ENCODE measurements around the gene RNF150.

RNF150 gene

DNA sequence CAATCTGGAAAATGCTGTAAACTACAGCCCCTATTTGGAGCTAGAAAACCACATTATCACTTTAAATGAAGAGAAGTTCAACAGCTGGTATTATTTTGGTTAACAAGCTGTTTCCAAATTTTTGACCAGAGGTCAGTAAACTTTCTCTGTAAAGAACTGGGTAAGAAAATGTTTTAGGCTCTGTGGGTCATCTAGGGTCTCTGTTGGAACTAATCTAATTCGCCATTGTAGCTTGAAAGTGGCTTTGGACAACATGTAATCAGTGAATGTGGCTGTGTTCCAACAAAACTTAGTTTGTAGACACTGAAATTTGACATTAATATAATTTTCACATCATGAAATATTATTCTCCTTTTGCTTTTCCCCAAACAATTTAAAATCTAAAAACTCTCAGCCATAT is 25.8 kb upstream of the RNF150 start:
- DNase-seq (ENCODE audit: low read depth in 1 of 2, low spot score in 1 of 2): no peak
- H3K27ac ChIP-seq (replicated peaks): no peak overlapping the region
- H3K27me3 ChIP-seq (ENCODE audit: insufficient read depth, poor library complexity, severe bottlenecking): no peaks in the 10 kb centered on the region
- H3K4me3 ChIP-seq (replicated peaks; ENCODE audit: insufficient read depth, low read length): no peak overlapping the region
- no peak for TF ChIP-seq SPI1 (IDR thresholded peaks at IDR 0.05; ENCODE audit: borderline replicate concordance, low read depth)
- TF ChIP-seq, protein P1, sequence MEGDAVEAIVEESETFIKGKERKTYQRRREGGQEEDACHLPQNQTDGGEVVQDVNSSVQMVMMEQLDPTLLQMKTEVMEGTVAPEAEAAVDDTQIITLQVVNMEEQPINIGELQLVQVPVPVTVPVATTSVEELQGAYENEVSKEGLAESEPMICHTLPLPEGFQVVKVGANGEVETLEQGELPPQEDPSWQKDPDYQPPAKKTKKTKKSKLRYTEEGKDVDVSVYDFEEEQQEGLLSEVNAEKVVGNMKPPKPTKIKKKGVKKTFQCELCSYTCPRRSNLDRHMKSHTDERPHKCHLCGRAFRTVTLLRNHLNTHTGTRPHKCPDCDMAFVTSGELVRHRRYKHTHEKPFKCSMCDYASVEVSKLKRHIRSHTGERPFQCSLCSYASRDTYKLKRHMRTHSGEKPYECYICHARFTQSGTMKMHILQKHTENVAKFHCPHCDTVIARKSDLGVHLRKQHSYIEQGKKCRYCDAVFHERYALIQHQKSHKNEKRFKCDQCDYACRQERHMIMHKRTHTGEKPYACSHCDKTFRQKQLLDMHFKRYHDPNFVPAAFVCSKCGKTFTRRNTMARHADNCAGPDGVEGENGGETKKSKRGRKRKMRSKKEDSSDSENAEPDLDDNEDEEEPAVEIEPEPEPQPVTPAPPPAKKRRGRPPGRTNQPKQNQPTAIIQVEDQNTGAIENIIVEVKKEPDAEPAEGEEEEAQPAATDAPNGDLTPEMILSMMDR (IDR thresholded peaks at IDR 0.05; ENCODE audit: insufficient read depth, low read length): no peak
- TF ChIP-seq, protein P2, sequence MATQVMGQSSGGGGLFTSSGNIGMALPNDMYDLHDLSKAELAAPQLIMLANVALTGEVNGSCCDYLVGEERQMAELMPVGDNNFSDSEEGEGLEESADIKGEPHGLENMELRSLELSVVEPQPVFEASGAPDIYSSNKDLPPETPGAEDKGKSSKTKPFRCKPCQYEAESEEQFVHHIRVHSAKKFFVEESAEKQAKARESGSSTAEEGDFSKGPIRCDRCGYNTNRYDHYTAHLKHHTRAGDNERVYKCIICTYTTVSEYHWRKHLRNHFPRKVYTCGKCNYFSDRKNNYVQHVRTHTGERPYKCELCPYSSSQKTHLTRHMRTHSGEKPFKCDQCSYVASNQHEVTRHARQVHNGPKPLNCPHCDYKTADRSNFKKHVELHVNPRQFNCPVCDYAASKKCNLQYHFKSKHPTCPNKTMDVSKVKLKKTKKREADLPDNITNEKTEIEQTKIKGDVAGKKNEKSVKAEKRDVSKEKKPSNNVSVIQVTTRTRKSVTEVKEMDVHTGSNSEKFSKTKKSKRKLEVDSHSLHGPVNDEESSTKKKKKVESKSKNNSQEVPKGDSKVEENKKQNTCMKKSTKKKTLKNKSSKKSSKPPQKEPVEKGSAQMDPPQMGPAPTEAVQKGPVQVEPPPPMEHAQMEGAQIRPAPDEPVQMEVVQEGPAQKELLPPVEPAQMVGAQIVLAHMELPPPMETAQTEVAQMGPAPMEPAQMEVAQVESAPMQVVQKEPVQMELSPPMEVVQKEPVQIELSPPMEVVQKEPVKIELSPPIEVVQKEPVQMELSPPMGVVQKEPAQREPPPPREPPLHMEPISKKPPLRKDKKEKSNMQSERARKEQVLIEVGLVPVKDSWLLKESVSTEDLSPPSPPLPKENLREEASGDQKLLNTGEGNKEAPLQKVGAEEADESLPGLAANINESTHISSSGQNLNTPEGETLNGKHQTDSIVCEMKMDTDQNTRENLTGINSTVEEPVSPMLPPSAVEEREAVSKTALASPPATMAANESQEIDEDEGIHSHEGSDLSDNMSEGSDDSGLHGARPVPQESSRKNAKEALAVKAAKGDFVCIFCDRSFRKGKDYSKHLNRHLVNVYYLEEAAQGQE (IDR thresholded peaks at IDR 0.05; ENCODE audit: insufficient replicate concordance, low read depth): no peak
- no peak for TF ChIP-seq GABPA (IDR thresholded peaks at IDR 0.05; ENCODE audit: low read depth)
- TF ChIP-seq POLR2AphosphoS5 (IDR thresholded peaks at IDR 0.05; ENCODE audit: low read depth): no peak

DNA sequence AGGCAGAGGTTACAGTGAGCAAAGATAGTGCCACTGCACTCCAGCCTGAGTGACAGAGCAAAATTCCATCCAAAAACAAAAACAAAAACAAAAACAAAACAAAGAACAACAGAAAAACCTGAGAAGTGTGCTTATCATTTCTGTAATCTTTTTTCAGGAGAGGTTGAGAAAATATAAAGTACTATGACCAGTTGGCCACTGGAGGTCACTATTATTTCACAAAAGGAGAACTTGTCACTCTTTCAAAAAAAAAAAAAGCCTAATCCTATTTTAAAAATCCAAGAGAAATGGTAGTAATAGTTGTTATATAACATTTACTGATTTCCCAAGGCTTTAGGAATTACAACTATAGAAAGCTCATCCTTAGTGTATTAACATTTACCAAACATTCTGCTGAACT is 24.9 kb upstream of the RNF150 start:
- Histone ChIP-seq H3K4me3 (replicated peaks; ENCODE audit: insufficient read depth, low read length) (no peak overlapping the region), H3K27ac (replicated peaks) (no peak overlapping the region), H3K27me3 (ENCODE audit: insufficient read depth, poor library complexity, severe bottlenecking) (no peaks in the 10 kb centered on the region)
- TF ChIP-seq POLR2AphosphoS5 (IDR thresholded peaks at IDR 0.05; ENCODE audit: low read depth) (no peak), SPI1 (IDR thresholded peaks at IDR 0.05; ENCODE audit: borderline replicate concordance, low read depth) (no peak), GABPA (IDR thresholded peaks at IDR 0.05; ENCODE audit: low read depth) (no peak)
- TF ChIP-seq, protein P2 (IDR thresholded peaks at IDR 0.05; ENCODE audit: insufficient replicate concordance, low read depth): no peak
- TF ChIP-seq, protein P1 (IDR thresholded peaks at IDR 0.05; ENCODE audit: insufficient read depth, low read length): no peak
- no peak for DNase-seq (ENCODE audit: low read depth in 1 of 2, low spot score in 1 of 2)

DNA sequence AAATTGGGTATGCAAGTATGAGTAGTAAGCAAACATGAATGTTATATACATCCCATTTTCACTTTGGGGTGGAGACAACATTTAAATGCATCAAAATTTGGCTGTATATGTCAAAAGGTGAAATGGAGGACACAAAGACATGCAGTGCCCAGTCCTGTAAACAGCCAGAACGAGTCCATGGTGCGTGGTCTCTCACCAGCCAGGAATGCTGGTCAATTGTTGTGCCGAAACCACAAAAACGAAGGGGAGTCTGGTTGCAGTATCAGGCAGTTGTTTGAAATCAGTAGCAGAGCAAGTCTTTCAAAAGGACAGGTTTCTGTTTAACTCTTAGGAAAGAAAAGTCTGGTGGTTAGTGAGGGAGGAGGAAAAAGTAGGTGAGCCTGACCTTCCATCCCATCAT is 22.3 kb upstream of the RNF150 start:
- TF ChIP-seq, protein P1 (IDR thresholded peaks at IDR 0.05; ENCODE audit: insufficient read depth, low read length): no peak
- TF ChIP-seq SPI1 (IDR thresholded peaks at IDR 0.05; ENCODE audit: borderline replicate concordance, low read depth): no peak
- TF ChIP-seq, protein P2 (IDR thresholded peaks at IDR 0.05; ENCODE audit: insufficient replicate concordance, low read depth): no peak
- TF ChIP-seq GABPA (IDR thresholded peaks at IDR 0.05; ENCODE audit: low read depth): no peak
- TF ChIP-seq POLR2AphosphoS5 (IDR thresholded peaks at IDR 0.05; ENCODE audit: low read depth): no peak
- Histone ChIP-seq H3K27me3 (ENCODE audit: insufficient read depth, poor library complexity, severe bottlenecking) (no peaks in the 10 kb centered on the region), H3K4me3 (replicated peaks; ENCODE audit: insufficient read depth, low read length) (no peak overlapping the region), H3K27ac (replicated peaks) (no peak overlapping the region)
- no peak for DNase-seq (ENCODE audit: low read depth in 1 of 2, low spot score in 1 of 2)
